ENCODE measurements around the gene STPG3. TPM values are rescaled to one million over a fixed set of nuclear protein-coding genes. Genes with fewer than 3 reads are reported as not detected.
A peak's percentile ranks its signal among the peaks of the same experiment; 100 is the strongest.

The STPG3 gene
- total and polyA plus RNA-seq, 2 of the 13 experiments (the other 11 are each of a cell fraction or from before 2014, with no cell fraction given) = not detected

- TF ChIP-seq NFE2 (CRISPR knock-in tag; IDR thresholded peaks at IDR 0.05) (no peak), ZNF431 (CRISPR knock-in tag; IDR thresholded peaks at IDR 0.05; ENCODE audit: borderline replicate concordance, low read depth) (no peak; the same call in 1 of the 2 replicates), ZNF33B (CRISPR knock-in tag; IDR thresholded peaks at IDR 0.05) (peak; percentile 69; the same call in 1 of the 2 replicates), ISX (CRISPR knock-in tag; conservative IDR thresholded peaks at IDR 0.05) (0 out of 2 replicates have a peak, but pooled peaks have one; percentile 69), ZNF180 (CRISPR knock-in tag; IDR thresholded peaks at IDR 0.05; ENCODE audit: borderline replicate concordance, low read depth) (0 out of 2 replicates have a peak, but pooled peaks have one; percentile 45), SRF (IDR thresholded peaks at IDR 0.05; ENCODE audit: low read depth, low read length) (peak; percentile 61; the same call in 1 of the 2 replicates), PLRG1 (conservative IDR thresholded peaks at IDR 0.05) (no peak), ZNF563 (CRISPR knock-in tag; IDR thresholded peaks at IDR 0.05) (peak; percentile 9; the same call in 1 of the 2 replicates), ZNF205 (CRISPR knock-in tag; IDR thresholded peaks at IDR 0.05) (peak; percentile 86), MXD3 (CRISPR knock-in tag; IDR thresholded peaks at IDR 0.05) (0 out of 2 replicates have a peak, but pooled peaks have one; percentile 26), TBL1XR1 (IDR thresholded peaks at IDR 0.05; ENCODE audit: borderline replicate concordance, low read length, partially characterized antibody) (no peak), EHMT2 (IDR thresholded peaks at IDR 0.05; ENCODE audit: borderline replicate concordance, low read depth, low read length) (no peak), NFATC3 (CRISPR knock-in tag; IDR thresholded peaks at IDR 0.05) (0 out of 2 replicates have a peak, but pooled peaks have one; percentile 50), SOX6 (IDR thresholded peaks at IDR 0.05) (no peak), SOX6 (CRISPR knock-in tag; IDR thresholded peaks at IDR 0.05) (peak; percentile 7; the same call in 1 of the 2 replicates), PAX8 (CRISPR knock-in tag; IDR thresholded peaks at IDR 0.05; ENCODE audit: borderline replicate concordance) (no peak; the same call in 1 of the 2 replicates), ZSCAN25 (CRISPR knock-in tag; IDR thresholded peaks at IDR 0.05) (no peak), ZNF138 (CRISPR knock-in tag; IDR thresholded peaks at IDR 0.05; ENCODE audit: low read depth) (peak; percentile 89), ZNF446 (CRISPR knock-in tag; IDR thresholded peaks at IDR 0.05) (no peak), POLR2AphosphoS2 (IDR thresholded peaks at IDR 0.05; ENCODE audit: low read depth, low read length) (peak; percentile 93), NRL (CRISPR knock-in tag; IDR thresholded peaks at IDR 0.05; ENCODE audit: borderline replicate concordance) (no peak), MED1 (CRISPR knock-in tag; IDR thresholded peaks at IDR 0.05) (peak; percentile 53), ZFYVE20 (CRISPR knock-in tag; IDR thresholded peaks at IDR 0.05; ENCODE audit: borderline replicate concordance, low read depth) (no peak; the same call in 1 of the 2 replicates), ZNF20 (CRISPR knock-in tag; IDR thresholded peaks at IDR 0.05) (no peak)
- TF ChIP-seq, protein P1, sequence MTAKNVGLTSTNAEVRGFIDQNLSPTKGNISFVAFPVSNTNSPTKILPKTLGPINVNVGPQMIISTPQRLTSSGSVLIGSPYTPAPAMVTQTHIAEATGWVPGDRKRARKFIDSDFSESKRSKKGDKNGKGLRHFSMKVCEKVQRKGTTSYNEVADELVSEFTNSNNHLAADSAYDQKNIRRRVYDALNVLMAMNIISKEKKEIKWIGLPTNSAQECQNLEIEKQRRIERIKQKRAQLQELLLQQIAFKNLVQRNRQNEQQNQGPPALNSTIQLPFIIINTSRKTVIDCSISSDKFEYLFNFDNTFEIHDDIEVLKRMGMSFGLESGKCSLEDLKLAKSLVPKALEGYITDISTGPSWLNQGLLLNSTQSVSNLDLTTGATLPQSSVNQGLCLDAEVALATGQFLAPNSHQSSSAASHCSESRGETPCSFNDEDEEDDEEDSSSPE (CRISPR knock-in tag; IDR thresholded peaks at IDR 0.05) = peak; percentile 70
- TF ChIP-seq, protein P2, sequence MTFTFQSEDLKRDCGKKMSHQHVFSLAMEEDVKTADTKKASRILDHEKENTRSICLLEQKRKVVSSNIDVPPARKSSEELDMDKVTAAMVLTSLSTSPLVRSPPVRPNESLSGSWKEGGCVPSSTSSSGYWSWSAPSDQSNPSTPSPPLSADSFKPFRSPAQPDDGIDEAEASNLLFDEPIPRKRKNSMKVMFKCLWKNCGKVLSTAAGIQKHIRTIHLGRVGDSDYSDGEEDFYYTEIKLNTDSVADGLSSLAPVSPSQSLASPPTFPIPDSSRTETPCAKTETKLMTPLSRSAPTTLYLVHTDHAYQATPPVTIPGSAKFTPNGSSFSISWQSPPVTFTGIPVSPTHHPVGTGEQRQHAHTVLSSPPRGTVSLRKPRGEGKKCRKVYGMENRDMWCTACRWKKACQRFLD (CRISPR knock-in tag; IDR thresholded peaks at IDR 0.05; ENCODE audit: borderline replicate concordance) = no peak
- TF ChIP-seq, protein P3, sequence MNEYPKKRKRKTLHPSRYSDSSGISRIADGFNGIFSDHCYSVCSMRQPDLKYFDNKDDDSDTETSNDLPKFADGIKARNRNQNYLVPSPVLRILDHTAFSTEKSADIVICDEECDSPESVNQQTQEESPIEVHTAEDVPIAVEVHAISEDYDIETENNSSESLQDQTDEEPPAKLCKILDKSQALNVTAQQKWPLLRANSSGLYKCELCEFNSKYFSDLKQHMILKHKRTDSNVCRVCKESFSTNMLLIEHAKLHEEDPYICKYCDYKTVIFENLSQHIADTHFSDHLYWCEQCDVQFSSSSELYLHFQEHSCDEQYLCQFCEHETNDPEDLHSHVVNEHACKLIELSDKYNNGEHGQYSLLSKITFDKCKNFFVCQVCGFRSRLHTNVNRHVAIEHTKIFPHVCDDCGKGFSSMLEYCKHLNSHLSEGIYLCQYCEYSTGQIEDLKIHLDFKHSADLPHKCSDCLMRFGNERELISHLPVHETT (CRISPR knock-in tag; conservative IDR thresholded peaks at IDR 0.05) = no peak
Measured at GRCh38 chr9:137240841-137241489, 10.1 kb upstream of the STPG3 start, which contains the start of gene TUBB4B (continued).

Measured in HepG2 (cell line).